HEK293 (cell line): ENCODE measurements around the gene GPR161.

Source experiments
- HIC1 ChIP-seq: fragments of 450-650 bp; formaldehyde crosslinking; IDR thresholded peaks from 2 replicates; pipeline ENCODE4 v1.5.1; 2016; ENCODE audit warnings: missing biosample characterization, missing genetic modification characterization
- KLF17 ChIP-seq: fragments of 450-650 bp; formaldehyde crosslinking; IDR thresholded peaks from 2 replicates; pipeline ENCODE4 v1.5.1; 2016; ENCODE audit warnings: missing biosample characterization, missing genetic modification characterization
- MZF1 ChIP-seq: fragments of 450-650 bp; formaldehyde crosslinking; IDR thresholded peaks from 2 replicates; pipeline ENCODE4 v1.5.1; 2017; ENCODE audit warnings: missing biosample characterization, missing genetic modification characterization, borderline replicate concordance
- OVOL3 ChIP-seq: fragments of 450-650 bp; formaldehyde crosslinking; IDR thresholded peaks from 2 replicates; pipeline ENCODE4 v1.5.1; 2016; ENCODE audit warnings: missing biosample characterization, missing genetic modification characterization
- PBX3 ChIP-seq: sonication (generic); formaldehyde crosslinking; IDR thresholded peaks from 2 replicates; pipeline ENCODE4 v1.8.1; 2022; ENCODE audit warnings: mild to moderate bottlenecking, moderate library complexity, missing genetic modification reagents
- RBAK ChIP-seq: fragments of 450-650 bp; formaldehyde crosslinking; IDR thresholded peaks from 2 replicates; pipeline ENCODE4 v1.5.1; 2016; ENCODE audit warnings: missing biosample characterization, missing genetic modification characterization
- REPIN1 ChIP-seq: fragments of 450-650 bp; formaldehyde crosslinking; IDR thresholded peaks from 2 replicates; pipeline ENCODE4 v1.5.1; 2017; ENCODE audit warnings: missing biosample characterization, missing genetic modification characterization, low read depth
- SP2 ChIP-seq: fragments of 450-650 bp; formaldehyde crosslinking; IDR thresholded peaks from 2 replicates; pipeline ENCODE4 v1.5.1; 2016; ENCODE audit warnings: missing biosample characterization, missing genetic modification characterization
- SP7 ChIP-seq: fragments of 450-650 bp; formaldehyde crosslinking; IDR thresholded peaks from 2 replicates; pipeline ENCODE4 v1.5.1; 2016; ENCODE audit warnings: missing biosample characterization, missing genetic modification characterization
- ZBTB26 ChIP-seq: fragments of 450-650 bp; formaldehyde crosslinking; optimal IDR thresholded peaks from 2 replicates; pipeline ENCODE3; 2016; ENCODE audit warnings: missing biosample characterization, mild to moderate bottlenecking, missing genetic modification characterization
- ZBTB49 ChIP-seq: fragments of 450-650 bp; formaldehyde crosslinking; IDR thresholded peaks from 2 replicates; pipeline ENCODE4 v1.5.1; 2016; ENCODE audit warnings: missing biosample characterization, missing genetic modification characterization, low read depth
- ZFP37 ChIP-seq: fragments of 450-650 bp; formaldehyde crosslinking; IDR thresholded peaks from 2 replicates; pipeline ENCODE4 v1.5.1; 2016; ENCODE audit warnings: missing biosample characterization, missing genetic modification characterization
- ZNF114 ChIP-seq: fragments of 450-650 bp; formaldehyde crosslinking; IDR thresholded peaks from 2 replicates; pipeline ENCODE4 v1.5.0; 2017; ENCODE audit warnings: missing biosample characterization, missing genetic modification characterization
- ZNF138 ChIP-seq: fragments of 450-650 bp; formaldehyde crosslinking; IDR thresholded peaks from 2 replicates; pipeline ENCODE4 v1.5.1; 2016; ENCODE audit warnings: missing biosample characterization, missing genetic modification characterization, borderline replicate concordance
- ZNF221 ChIP-seq: fragments of 450-650 bp; formaldehyde crosslinking; IDR thresholded peaks from 2 replicates; pipeline ENCODE4 v1.5.1; 2017; ENCODE audit warnings: missing biosample characterization, missing genetic modification characterization, borderline replicate concordance
- ZNF248 ChIP-seq: fragments of 450-650 bp; formaldehyde crosslinking; IDR thresholded peaks from 2 replicates; pipeline ENCODE4 v1.5.1; 2017; ENCODE audit warnings: missing biosample characterization, missing genetic modification characterization
- ZNF292 ChIP-seq: fragments of 450-650 bp; formaldehyde crosslinking; IDR thresholded peaks from 2 replicates; pipeline ENCODE4 v1.5.1; 2016; ENCODE audit warnings: low read depth, missing biosample characterization, missing genetic modification characterization, borderline replicate concordance
- ZNF404 ChIP-seq: fragments of 450-650 bp; formaldehyde crosslinking; IDR thresholded peaks from 2 replicates; pipeline ENCODE4 v1.5.1; 2017; ENCODE audit warnings: missing biosample characterization, missing genetic modification characterization
- ZNF416 ChIP-seq: fragments of 450-650 bp; formaldehyde crosslinking; IDR thresholded peaks from 2 replicates; pipeline ENCODE4 v1.5.1; 2016; ENCODE audit warnings: missing biosample characterization, missing genetic modification characterization
- ZNF449 ChIP-seq: fragments of 450-650 bp; formaldehyde crosslinking; IDR thresholded peaks from 2 replicates; pipeline ENCODE4 v1.5.1; 2017; ENCODE audit warnings: missing biosample characterization, mild to moderate bottlenecking, missing genetic modification characterization, moderate library complexity
- ZNF530 ChIP-seq: fragments of 450-650 bp; formaldehyde crosslinking; IDR thresholded peaks from 2 replicates; pipeline ENCODE4 v1.5.1; 2016; ENCODE audit warnings: low read depth, missing biosample characterization, missing genetic modification characterization
- ZNF544 ChIP-seq: fragments of 450-650 bp; formaldehyde crosslinking; IDR thresholded peaks from 2 replicates; pipeline ENCODE4 v1.5.0; 2017; ENCODE audit warnings: missing biosample characterization, missing genetic modification characterization
- ZNF600 ChIP-seq: fragments of 450-650 bp; formaldehyde crosslinking; IDR thresholded peaks from 2 replicates; pipeline ENCODE4 v1.5.1; 2016; ENCODE audit warnings: missing biosample characterization, missing genetic modification characterization
- ZNF626 ChIP-seq: fragments of 450-650 bp; sonication (Bioruptor Pico); formaldehyde crosslinking; IDR thresholded peaks from 2 replicates; pipeline ENCODE4 v1.5.1; 2018; ENCODE audit warnings: missing biosample characterization, missing genetic modification characterization, inconsistent platforms
- ZNF701 ChIP-seq: fragments of 450-650 bp; formaldehyde crosslinking; IDR thresholded peaks from 2 replicates; pipeline ENCODE4 v1.5.1; 2016; ENCODE audit warnings: missing biosample characterization, missing genetic modification characterization
- ZNF768 ChIP-seq: fragments of 450-650 bp; formaldehyde crosslinking; IDR thresholded peaks from 2 replicates; pipeline ENCODE4 v1.5.1; 2018; ENCODE audit warnings: missing biosample characterization, mild to moderate bottlenecking, missing genetic modification characterization
- ZNF792 ChIP-seq: fragments of 450-650 bp; formaldehyde crosslinking; IDR thresholded peaks from 2 replicates; pipeline ENCODE4 v1.5.1; 2016; ENCODE audit warnings: missing biosample characterization, missing genetic modification characterization
- ZSCAN4 ChIP-seq: fragments of 450-650 bp; formaldehyde crosslinking; IDR thresholded peaks from 2 replicates; pipeline ENCODE4 v1.5.1; 2017; ENCODE audit warnings: missing biosample characterization, missing genetic modification characterization

The GPR161 gene

GRCh38 chr1:168178638-168179437, 42.1 kb upstream of the GPR161 start, which contains the start of gene TIPRL (continued):
- no peak for TF ChIP-seq HIC1
- no peak for TF ChIP-seq ZNF221 (tag by site-specific recombination)
- TF ChIP-seq ZNF404 (tag by site-specific recombination), result no peak
- no peak for TF ChIP-seq ZNF138 (tag by site-specific recombination)
- TF ChIP-seq ZNF701 (tag by site-specific recombination), result no peak
- TF ChIP-seq ZFP37 (tag by site-specific recombination), result no peak; the same call in none of the 2 replicates
- TF ChIP-seq ZBTB26 (tag by site-specific recombination), result peak; percentile 42
- no peak for TF ChIP-seq ZNF530 (tag by site-specific recombination)
- TF ChIP-seq ZNF792 (tag by site-specific recombination), result no peak
- TF ChIP-seq ZNF449 (tag by site-specific recombination), result no peak
- TF ChIP-seq ZNF600 (tag by site-specific recombination), result peak; percentile 67; the same call in 1 of the 2 replicates
- TF ChIP-seq MZF1 (tag by site-specific recombination), result peak; percentile 97
- TF ChIP-seq SP7 (tag by site-specific recombination), result peak; percentile 94
- no peak; the same call in 1 of the 2 replicates for TF ChIP-seq RBAK (tag by site-specific recombination)
- no peak for TF ChIP-seq REPIN1 (tag by site-specific recombination)
- TF ChIP-seq ZNF114 (tag by site-specific recombination), result no peak
- TF ChIP-seq ZNF626 (tag by site-specific recombination), result no peak
- TF ChIP-seq ZNF416 (tag by site-specific recombination), result no peak
- 0 out of 2 replicates have a peak, but pooled peaks have one; percentile 4 for TF ChIP-seq OVOL3
- no peak for TF ChIP-seq ZNF544 (tag by site-specific recombination)
- no peak for TF ChIP-seq ZBTB49 (tag by site-specific recombination)
- no peak for TF ChIP-seq ZNF768 (tag by site-specific recombination)
- TF ChIP-seq SP2, result peak; percentile 93
- peak; percentile 84 for TF ChIP-seq KLF17 (tag by site-specific recombination)
- peak; percentile 37; the same call in 1 of the 2 replicates for TF ChIP-seq PBX3
- no peak for TF ChIP-seq ZNF292 (tag by site-specific recombination)
- no peak for TF ChIP-seq ZNF248 (tag by site-specific recombination)
- 0 out of 2 replicates have a peak, but pooled peaks have one; percentile 7 for TF ChIP-seq ZSCAN4
